K562 (cell line): ENCODE data around the gene LTBP1. TPM values are rescaled to one million over a fixed set of nuclear protein-coding genes. Genes with fewer than 3 reads are reported as not detected.

Experiments used
- ATAC-seq: fragments of 200-7000 bp; cut with Tn5 transposase; 3 replicates; pipeline ENCODE4 v1.9.1; 2020; ENCODE audit warnings: moderate library complexity
- BruUV-seq: library from RNA; stranded (reverse); fragments of 400-500 nt; replicated peaks from 2 replicates; lab custom pipeline; 2021; lab: Mats Ljungman, UMichigan
- CTCF ChIA-PET: fragments of 300-600 bp; formaldehyde crosslinking; extraction: SDS; loops from one replicate; lab custom pipeline; 2021; ENCODE audit warnings: low intra/inter-chr PET ratio; lab: Yijun Ruan, JAX
- POLR2A ChIA-PET: fragments of 300-600, 350-650 bp; sonication (Branson Sonifier 250); formaldehyde crosslinking; extraction: SDS; loops from one replicate; lab custom pipeline; 2021; ENCODE audit warnings: antibody characterized with exemption, inconsistent platforms; lab: Yijun Ruan, JAX
- DNase-seq, 4 experiments: peaks; one replicate each; pipeline versions ENCODE4 v3.0.0 to v3.0.0-alpha.2; 2011 to 2018; ENCODE audit warnings: low spot score in 3 of 4, mixed read lengths in 3 of 4; ENCODE audit errors: extremely low read depth in 1 of 4
- FAIRE-seq: peaks from 2 replicates; lab custom pipeline; 2011; peaks lifted over from hg19 to GRCh38; lab: Jason Lieb, UNC
- H2AFZ ChIP-seq: 2 replicates; pipeline ENCODE4 v1.6.0; 2011; ENCODE audit warnings: low read depth, low read length, control low read depth, inconsistent platforms
- H3K27ac ChIP-seq: fragments of 200-600 bp; 3 replicates; pipeline ENCODE4 v1.8.0; 2011; ENCODE audit warnings: low read depth, mild to moderate bottlenecking, control low read depth, inconsistent platforms, low read length, moderate library complexity, mixed read lengths; ENCODE audit errors: extremely low read depth
- H3K27me3 ChIP-seq, 2 experiments: fragments of 300-600 bp in 1 of 2; 2 replicates in 1 of 2; 3 replicates in 1 of 2; pipeline versions ENCODE4 v1.6.0 to v1.8.0; 2011; ENCODE audit warnings: inconsistent platforms in 2 of 2, low read length in 2 of 2, mild to moderate bottlenecking in 1 of 2, mixed read lengths in 1 of 2, moderate library complexity in 1 of 2; ENCODE audit not compliant: control insufficient read depth in 2 of 2, insufficient read depth in 2 of 2
- H3K36me3 ChIP-seq: fragments of 300-600 bp; 3 replicates; pipeline ENCODE4 v1.8.0; 2011; ENCODE audit warnings: mild to moderate bottlenecking, low read length, inconsistent platforms; ENCODE audit not compliant: control insufficient read depth, insufficient read depth
- H3K4me1 ChIP-seq, 2 experiments: fragments of 200-600 bp in 1 of 2; replicated peaks in 1 of 2; 2 replicates in 1 of 2; 3 replicates in 1 of 2; pipeline versions ENCODE4 v1.5.1 to v1.8.0; 2011; ENCODE audit warnings: inconsistent platforms in 2 of 2, low read length in 2 of 2, mild to moderate bottlenecking in 1 of 2, mixed read lengths in 1 of 2, moderate library complexity in 1 of 2; ENCODE audit not compliant: control insufficient read depth in 2 of 2, insufficient read depth in 2 of 2
- H3K4me2 ChIP-seq: 2 replicates; pipeline ENCODE4 v1.6.1; 2011; ENCODE audit warnings: low read length, control low read depth, inconsistent platforms, mixed read lengths; ENCODE audit not compliant: insufficient read depth
- H3K4me3 ChIP-seq: fragments of 200-600 bp; sonication (generic), shearing (Covaris generic); 2 replicates; pipeline ENCODE4 v1.5.1; 2016; ENCODE audit warnings: control low read depth, inconsistent platforms
- H3K79me2 ChIP-seq: fragments of 200-600 bp; 3 replicates; pipeline ENCODE4 v1.8.0; 2011; ENCODE audit warnings: low read length, inconsistent platforms; ENCODE audit not compliant: control insufficient read depth, insufficient read depth
- H3K9ac ChIP-seq, 2 experiments: 2 replicates each; pipeline versions ENCODE4 v1.6.0 to v1.6.1; 2011; ENCODE audit warnings: low read depth in 2 of 2, low read length in 2 of 2, control low read depth in 1 of 2, inconsistent platforms in 1 of 2, mild to moderate bottlenecking in 1 of 2, mixed read lengths in 1 of 2; ENCODE audit not compliant: insufficient read depth in 1 of 2
- H3K9me1 ChIP-seq: one replicate; pipeline ENCODE4 v1.6.0; 2011; ENCODE audit warnings: inconsistent platforms, mild to moderate bottlenecking, low read length, moderate library complexity; ENCODE audit not compliant: control insufficient read depth, insufficient read depth
- H3K9me3 ChIP-seq: replicated peaks from 2 replicates; pipeline ENCODE4 v1.5.1; 2011; ENCODE audit warnings: low read depth, low read length, inconsistent platforms; ENCODE audit not compliant: control insufficient read depth, insufficient read depth
- H4K20me1 ChIP-seq: replicated peaks from 2 replicates; pipeline ENCODE4 v1.6.1; 2011; ENCODE audit warnings: low read length, inconsistent platforms, mixed read lengths; ENCODE audit not compliant: control insufficient read depth, insufficient read depth
- DLX4 ChIP-seq: fragments of 250-450 bp; sonication (Bioruptor Pico); IDR thresholded peaks from 2 replicates; pipeline ENCODE4 v1.6.1; 2021; ENCODE audit warnings: mild to moderate bottlenecking
- SMAD1 ChIP-seq: fragments of 150-350 bp; IDR thresholded peaks from 2 replicates; pipeline ENCODE4 v1.6.1; 2014; ENCODE audit warnings: low read length, low read depth; ENCODE audit not compliant: partially characterized antibody
- SP2 ChIP-seq: IDR thresholded peaks from 2 replicates; pipeline ENCODE4 v1.6.1; 2011; ENCODE audit warnings: mild to moderate bottlenecking, low read depth, low read length, moderate library complexity; ENCODE audit not compliant: poor library complexity, severe bottlenecking; ENCODE audit errors: extremely low read depth
- ZBTB8A ChIP-seq: fragments of 450-650 bp; IDR thresholded peaks from 2 replicates; pipeline ENCODE4 v1.6.1; 2018; ENCODE audit warnings: mild to moderate bottlenecking, moderate library complexity; ENCODE audit not compliant: partially characterized antibody
- ZNF764 ChIP-seq: fragments of 250-450 bp; sonication (Bioruptor Pico); IDR thresholded peaks from 2 replicates; pipeline ENCODE4 v1.4.0; 2020; ENCODE audit warnings: low read depth, mild to moderate bottlenecking, moderate library complexity
- WGBS: fragments of 100-300 bp; shearing (Covaris generic); methylation state at CpG from one replicate; pipeline ENCODE4 v1.1.6; 2016; ENCODE audit warnings: low coverage, mixed read lengths; ENCODE audit not compliant: insufficient coverage; ENCODE audit errors: missing lambda C conversion rate; 5-methylcytosine and 5-hydroxymethylcytosine counted together
- in situ Hi-C: fragments of 300-500 bp; cut with MboI; formaldehyde crosslinking; loops from 4 replicates; pipeline ENCODE4 v1.15.0; 2018; ENCODE audit warnings: inconsistent platforms, mixed read lengths
- intact Hi-C: fragments of 100-400 bp; cut with micrococcal nuclease; formaldehyde crosslinking; loops from 2 replicates; pipeline ENCODE4 v1.14.2; 2022
- polyA plus RNA-seq, 8 experiments: library from polyadenylated mRNA; depleted of rRNA in 4 of 8; stranded (reverse) in 5 of 8; unstranded in 3 of 8; fragments of >200 nt; fragmentation: Nextera tagmentation in 2 of 8; fragmentation: Illumina TruSeq in 1 of 8; extraction: Ambion mirVana in 2 of 8; extraction: Trizol in 1 of 8; gene quantifications; 2 replicates each; pipeline versions ENCODE4 v1.2.1 to v1.2.3, GENCODE V29; 2011 to 2014; ENCODE audit warnings: inconsistent platforms in 1 of 8, missing spikeins in 1 of 8
- total RNA-seq, 7 experiments: library from RNA; depleted of rRNA in 6 of 7; stranded (reverse); fragments of >200 nt in 6 of 7; fragmentation: Illumina TruSeq in 2 of 7; extraction: Trizol in 2 of 7; gene quantifications; 2 replicates each; pipeline versions ENCODE4 v1.2.1 to v1.2.3, GENCODE V29; 2011 to 2021; ENCODE audit warnings: low replicate concordance in 1 of 7

Gene LTBP1
- total and polyA plus RNA-seq, 9 of the 15 experiments (the other 6 are each of a cell fraction or from before 2014, with no cell fraction given): 3.6 to 16.4 (median 8.5) TPM

GRCh38 chr2:32910883-32911598 lies 35.7 kb upstream of the LTBP1 start:
- H3K27ac ChIP-seq: no peak overlapping the region
- POLR2A ChIA-PET: interaction anchor here (0.7 kb wide), 1 partner anchor 483 kb away, joined by 3 read pairs; no protein-coding TSS in a partner anchor
- no peak overlapping the region for H3K4me2 ChIP-seq
- ATAC-seq (no peak), FAIRE-seq (no peak), DNase-seq (no peak)
- H4K20me1 ChIP-seq: no peaks in the 10 kb centered on the region
- TF ChIP-seq ZBTB8A (no peak), SMAD1 (no peak), DLX4 (CRISPR knock-in tag) (no peak), ZNF764 (CRISPR knock-in tag) (no peak), SP2 (no peak)
- intact Hi-C loops (no loop called here), in situ Hi-C loops (no loop called here)
- no peaks in the 10 kb centered on the region for H3K4me1 ChIP-seq
- WGBS: 20% methylated on average over 8 of the region's 8 CpGs
- H3K9ac ChIP-seq: no peak overlapping the region
- peaks cover 5 to 8% of the 10 kb centered on the region in 2 experiments; a peak in 3 of 5 replicates for H3K27me3 ChIP-seq
- BruUV-seq: no TSS peak
- no peaks in the 10 kb centered on the region for H3K79me2 ChIP-seq
- H3K4me3 ChIP-seq: no peak overlapping the region
- no peaks in the 10 kb centered on the region for H3K36me3 ChIP-seq
- CTCF ChIA-PET: no interaction called here
- no peaks in the 10 kb centered on the region for H3K9me3 ChIP-seq
- no peak overlapping the region for H2AFZ ChIP-seq
- H3K9me1 ChIP-seq: no peaks in the 10 kb centered on the region
